Endodermal cell (in vitro differentiated cells): ENCODE measurements around the gene AOPEP. TPM values are rescaled to one million over a fixed set of nuclear protein-coding genes. Genes with fewer than 3 reads are reported as not detected.
A peak's percentile ranks its signal among the peaks of the same experiment; 100 is the strongest.

ENCODE experiments used
- DNase-seq: peaks from one replicate; pipeline ENCODE4 v3.0.0-alpha.2; 2017
- H3K27ac ChIP-seq: 2 replicates; pipeline ENCODE4 v1.5.1; 2013; ENCODE audit warnings: mild to moderate bottlenecking, low read depth, low read length, moderate library complexity
- H3K27me3 ChIP-seq: 2 replicates; pipeline ENCODE4 v1.6.1; 2013; ENCODE audit warnings: mild to moderate bottlenecking, low read length, moderate library complexity; ENCODE audit not compliant: insufficient read depth, control insufficient read depth, poor library complexity, severe bottlenecking
- H3K36me3 ChIP-seq: 2 replicates; pipeline ENCODE4 v1.7.0; 2013; ENCODE audit warnings: mild to moderate bottlenecking, low read length, moderate library complexity; ENCODE audit not compliant: control insufficient read depth, insufficient read depth
- H3K4me1 ChIP-seq: one replicate; pipeline ENCODE4 v1.7.0; 2013; ENCODE audit warnings: low read length; ENCODE audit not compliant: control insufficient read depth, insufficient read depth
- H3K4me3 ChIP-seq: 2 replicates; pipeline ENCODE4 v1.5.1; 2013; ENCODE audit warnings: mild to moderate bottlenecking, low read length, moderate library complexity
- H3K9ac ChIP-seq: 2 replicates; pipeline ENCODE4 v1.6.1; 2013; ENCODE audit warnings: mild to moderate bottlenecking, low read length, moderate library complexity; ENCODE audit not compliant: poor library complexity, severe bottlenecking; ENCODE audit errors: extremely low read depth
- H3K9me3 ChIP-seq: 2 replicates; pipeline ENCODE4 v1.6.1; 2013; ENCODE audit warnings: mild to moderate bottlenecking, low read length, moderate library complexity; ENCODE audit not compliant: control insufficient read depth
- H3K27ac Mint-ChIP-seq: 2 replicates; pipeline ENCODE4 v1.8.0; 2020; ENCODE audit warnings: mixed read lengths
- H3K27me3 Mint-ChIP-seq: 2 replicates; pipeline ENCODE4 v1.8.0; 2021; ENCODE audit warnings: mild to moderate bottlenecking, mixed read lengths; ENCODE audit not compliant: insufficient read depth
- H3K36me3 Mint-ChIP-seq: 2 replicates; pipeline ENCODE4 v1.8.0; 2020; ENCODE audit warnings: low read depth, mixed read lengths
- H3K4me1 Mint-ChIP-seq: 2 replicates; pipeline ENCODE4 v1.8.0; 2020; ENCODE audit warnings: mixed read lengths
- H3K4me3 Mint-ChIP-seq: 2 replicates; pipeline ENCODE4 v1.8.0; 2020; ENCODE audit warnings: mild to moderate bottlenecking, moderate library complexity, mixed read lengths
- H3K9me3 Mint-ChIP-seq: 2 replicates; pipeline ENCODE4 v1.8.0; 2020; ENCODE audit warnings: mild to moderate bottlenecking, mixed read lengths
- WGBS, 2 experiments: methylation state at CpG; one replicate each; pipeline versions ENCODE4 v1.1.5 to v1.1.7; 2013; ENCODE audit warnings: missing lambda C conversion rate in 2 of 2, mixed read lengths in 1 of 2; ENCODE audit not compliant: insufficient coverage in 1 of 2, insufficient read length in 1 of 2; 5-methylcytosine and 5-hydroxymethylcytosine counted together
- total RNA-seq, 2 donors: library from RNA; stranded (reverse); fragmentation: NEBNext Ultra II Directional in 1 of 2; extraction: Animal tissue kit (Norgen Biotek cat#: 25700) in 1 of 2; gene quantifications; 2 replicates in 1 of 2; 3 replicates in 1 of 2; pipeline ENCODE4 v1.2.1, GENCODE V29; 2021
- TF ChIP-seq, protein P1 (sequence below): fragments of 200-600 bp; sonication (generic); conservative IDR thresholded peaks from 2 replicates; pipeline ENCODE4 v1.5.0; 2021; ENCODE audit warnings: antibody characterized with exemption, mild to moderate bottlenecking

AOPEP gene
- total RNA-seq, 2 donors from 2014 or later, result 23.4 to 33.7 TPM

GRCh38 chr9:95107001-95107749 is 380.7 kb downstream of the AOPEP start:
- WGBS, 2 experiments, result 93 to 94% methylated on average over 13 to 18 of the region's 18 CpGs
- Histone ChIP-seq H3K9ac (no peak overlapping the region), H3K27ac (peak overlapping the region; percentile 66), H3K4me3 (no peak overlapping the region), H3K27me3 (no peaks in the 10 kb centered on the region), H3K36me3 (peaks cover 17% of the 10 kb centered on the region), H3K9me3 (no peaks in the 10 kb centered on the region), H3K4me1 (no peaks in the 10 kb centered on the region)
- peaks cover 16% of the 10 kb centered on the region for H3K36me3 Mint-ChIP-seq
- TF ChIP-seq, protein P1, sequence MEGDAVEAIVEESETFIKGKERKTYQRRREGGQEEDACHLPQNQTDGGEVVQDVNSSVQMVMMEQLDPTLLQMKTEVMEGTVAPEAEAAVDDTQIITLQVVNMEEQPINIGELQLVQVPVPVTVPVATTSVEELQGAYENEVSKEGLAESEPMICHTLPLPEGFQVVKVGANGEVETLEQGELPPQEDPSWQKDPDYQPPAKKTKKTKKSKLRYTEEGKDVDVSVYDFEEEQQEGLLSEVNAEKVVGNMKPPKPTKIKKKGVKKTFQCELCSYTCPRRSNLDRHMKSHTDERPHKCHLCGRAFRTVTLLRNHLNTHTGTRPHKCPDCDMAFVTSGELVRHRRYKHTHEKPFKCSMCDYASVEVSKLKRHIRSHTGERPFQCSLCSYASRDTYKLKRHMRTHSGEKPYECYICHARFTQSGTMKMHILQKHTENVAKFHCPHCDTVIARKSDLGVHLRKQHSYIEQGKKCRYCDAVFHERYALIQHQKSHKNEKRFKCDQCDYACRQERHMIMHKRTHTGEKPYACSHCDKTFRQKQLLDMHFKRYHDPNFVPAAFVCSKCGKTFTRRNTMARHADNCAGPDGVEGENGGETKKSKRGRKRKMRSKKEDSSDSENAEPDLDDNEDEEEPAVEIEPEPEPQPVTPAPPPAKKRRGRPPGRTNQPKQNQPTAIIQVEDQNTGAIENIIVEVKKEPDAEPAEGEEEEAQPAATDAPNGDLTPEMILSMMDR, result no peak
- peaks cover 4% of the 10 kb centered on the region for H3K4me1 Mint-ChIP-seq
- no peak for DNase-seq
- no peaks in the 10 kb centered on the region for H3K9me3 Mint-ChIP-seq
- H3K27ac Mint-ChIP-seq, result no peak overlapping the region
- no peaks in the 10 kb centered on the region for H3K27me3 Mint-ChIP-seq
- H3K4me3 Mint-ChIP-seq, result no peak overlapping the region

DNA sequence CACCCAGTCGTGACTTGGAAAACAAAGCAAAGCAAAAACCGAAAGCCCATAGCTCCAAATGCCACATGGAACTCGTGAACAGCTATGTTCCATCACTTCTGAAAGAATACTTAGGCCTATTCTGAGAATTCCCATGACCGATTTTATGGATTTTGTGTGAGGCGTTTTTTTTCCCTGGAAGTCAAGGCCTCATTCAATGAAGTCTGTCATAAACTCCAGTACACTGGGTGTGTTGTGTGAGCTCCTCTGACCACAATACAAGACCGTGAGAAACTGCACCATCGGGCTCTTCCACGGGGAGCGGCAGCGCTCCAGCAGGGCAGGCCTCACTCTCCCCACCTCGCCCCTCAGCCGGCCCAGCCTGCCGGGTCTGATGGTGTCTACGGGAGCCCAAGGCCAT is 381.5 kb downstream of the AOPEP start:
- Histone ChIP-seq H3K4me3 (no peak overlapping the region), H3K9me3 (no peaks in the 10 kb centered on the region), H3K27me3 (no peaks in the 10 kb centered on the region), H3K27ac (peak overlapping the region; percentile 66), H3K36me3 (peaks cover 25% of the 10 kb centered on the region), H3K4me1 (no peaks in the 10 kb centered on the region), H3K9ac (no peak overlapping the region)
- H3K27ac Mint-ChIP-seq, result no peak overlapping the region
- TF ChIP-seq, protein P1, result no peak
- H3K27me3 Mint-ChIP-seq, result no peaks in the 10 kb centered on the region
- H3K36me3 Mint-ChIP-seq, result peaks cover 22% of the 10 kb centered on the region
- no peaks in the 10 kb centered on the region for H3K9me3 Mint-ChIP-seq
- DNase-seq, result no peak
- H3K4me1 Mint-ChIP-seq, result peaks cover 4% of the 10 kb centered on the region
- no peak overlapping the region for H3K4me3 Mint-ChIP-seq
- 92 to 98% methylated on average over 11 to 14 of the region's 14 CpGs for WGBS, 2 experiments

- 92 to 96% methylated on average over 5 of the region's 5 CpGs for WGBS, 2 experiments
Measured at GRCh38 chr9:95108777-95109176, 382.3 kb downstream of the AOPEP start.

More at GRCh38 chr9:95108777-95109176, 382.3 kb downstream of the AOPEP start:
- Histone ChIP-seq H3K27ac (no peak overlapping the region), H3K36me3 (peaks cover 25% of the 10 kb centered on the region), H3K9ac (no peak overlapping the region), H3K9me3 (no peaks in the 10 kb centered on the region), H3K4me1 (no peaks in the 10 kb centered on the region), H3K4me3 (no peak overlapping the region), H3K27me3 (no peaks in the 10 kb centered on the region)
- TF ChIP-seq, protein P1, result no peak
- H3K9me3 Mint-ChIP-seq, result no peaks in the 10 kb centered on the region
- H3K4me3 Mint-ChIP-seq, result no peak overlapping the region
- H3K4me1 Mint-ChIP-seq, result no peaks in the 10 kb centered on the region
- no peak overlapping the region for H3K27ac Mint-ChIP-seq
- no peaks in the 10 kb centered on the region for H3K27me3 Mint-ChIP-seq
- DNase-seq, result no peak
- H3K36me3 Mint-ChIP-seq, result peaks cover 23% of the 10 kb centered on the region
